Peyer's patch (tissue), 4 donors: Measurements from ENCODE around the gene MLLT10. TPM values are rescaled to one million over a fixed set of nuclear protein-coding genes. Genes with fewer than 3 reads are reported as not detected.

Experiments used
- DNase-seq, 3 donors: peaks; one replicate each; pipeline ENCODE4 v3.0.0-alpha.2; 2017 to 2019
- H3K27ac ChIP-seq, 4 donors: fragments of 200-600 bp; sonication (generic); one replicate each; pipeline ENCODE4 v1.5.1; 2016 to 2019
- H3K27me3 ChIP-seq, 2 donors: fragments of 200-600 bp; sonication (generic); one replicate each; pipeline ENCODE4 v1.5.1; 2019
- H3K36me3 ChIP-seq, 3 donors: fragments of 200-600 bp; sonication (generic); one replicate each; pipeline ENCODE4 v1.5.1; 2016 to 2019
- H3K4me1 ChIP-seq, 4 donors: fragments of 200-600 bp; sonication (generic); one replicate each; pipeline ENCODE4 v1.5.1; 2016 to 2019
- H3K4me3 ChIP-seq, 4 donors: fragments of 200-600 bp; sonication (generic); 1 replicate in 3 of 4; 2 replicates in 1 of 4; pipeline ENCODE4 v1.5.1; 2016 to 2019; ENCODE audit warnings: mild to moderate bottlenecking in 1 of 4
- H3K9me3 ChIP-seq, 4 donors: fragments of 200-600 bp; sonication (generic); one replicate each; pipeline ENCODE4 v1.5.1; 2016 to 2019; ENCODE audit warnings: mild to moderate bottlenecking in 1 of 4
- CTCF ChIP-seq, 6 experiments: fragments of 450-650 bp in 4 of 6; fragments of 200-600 bp in 2 of 6; sonication (generic) in 1 of 6; IDR thresholded peaks; one replicate each; pipeline ENCODE4 v1.5.1; 2017 to 2019; ENCODE audit warnings: antibody characterized with exemption in 6 of 6, mild to moderate bottlenecking in 3 of 6, moderate library complexity in 1 of 6
- POLR2A ChIP-seq, 2 donors: fragments of 450-650 bp; IDR thresholded peaks; one replicate each; pipeline ENCODE4 v1.5.1; 2017; ENCODE audit warnings: antibody characterized with exemption in 2 of 2, mild to moderate bottlenecking in 2 of 2, moderate library complexity in 2 of 2
- total RNA-seq, 4 donors: library from RNA; depleted of rRNA; stranded (reverse); fragments of >200 nt; gene quantifications; one replicate each; pipeline ENCODE4 v1.1.0, GENCODE V29; 2016

MLLT10 gene
- total RNA-seq, 4 donors from 2014 or later = 25.2 to 65.2 (median 40.1) TPM

- no peak for DNase-seq
- Histone ChIP-seq H3K4me3 (no peak overlapping the region), H3K36me3 (no peaks in the 10 kb centered on the region), H3K27ac (no peak overlapping the region), H3K9me3 (no peaks in the 10 kb centered on the region), H3K4me1 (peaks cover 0 to 10% (median 5%) of the 10 kb centered on the region in 4 donors), H3K27me3 (peaks cover 0 to 7% of the 10 kb centered on the region in 2 donors)
- TF ChIP-seq POLR2A (IDR thresholded peaks at IDR 0.05) (no peak), CTCF (IDR thresholded peaks at IDR 0.05) (no peak)
Measured at GRCh38 chr10:21511946-21512572, 22.0 kb upstream of the MLLT10 start.

- Histone ChIP-seq H3K4me1 (peaks cover 0 to 17% (median 8%) of the 10 kb centered on the region in 4 donors), H3K27ac (no peak overlapping the region), H3K36me3 (no peaks in the 10 kb centered on the region), H3K9me3 (no peaks in the 10 kb centered on the region), H3K4me3 (no peak overlapping the region), H3K27me3 (peaks cover 0 to 12% of the 10 kb centered on the region in 2 donors)
- DNase-seq = no peak
- TF ChIP-seq CTCF (IDR thresholded peaks at IDR 0.05) (no peak), POLR2A (IDR thresholded peaks at IDR 0.05) (no peak)
Measured at GRCh38 chr10:21512573-21513404, 21.2 kb upstream of the MLLT10 start.

GRCh38 chr10:21513405-21513788, 20.6 kb upstream of the MLLT10 start:
- no peak for DNase-seq
- peaks cover 0 to 22% (median 9%) of the 10 kb centered on the region in 4 donors for H3K4me1 ChIP-seq
- H3K27me3 ChIP-seq = peaks cover 0 to 12% of the 10 kb centered on the region in 2 donors
- H3K27ac ChIP-seq = no peak overlapping the region
- no peak for TF ChIP-seq POLR2A (IDR thresholded peaks at IDR 0.05)
- TF ChIP-seq CTCF (IDR thresholded peaks at IDR 0.05) = no peak
- no peak overlapping the region for H3K4me3 ChIP-seq
- H3K36me3 ChIP-seq = no peaks in the 10 kb centered on the region
- no peaks in the 10 kb centered on the region for H3K9me3 ChIP-seq

- peaks cover 0 to 26% (median 9%) of the 10 kb centered on the region in 4 donors for H3K4me1 ChIP-seq
- H3K9me3 ChIP-seq = no peaks in the 10 kb centered on the region
- no peak for DNase-seq
- no peaks in the 10 kb centered on the region for H3K36me3 ChIP-seq
- no peak overlapping the region for H3K27ac ChIP-seq
- TF ChIP-seq CTCF (IDR thresholded peaks at IDR 0.05) (no peak), POLR2A (IDR thresholded peaks at IDR 0.05) (no peak)
- no peak overlapping the region for H3K4me3 ChIP-seq
- H3K27me3 ChIP-seq = peaks cover 0 to 17% of the 10 kb centered on the region in 2 donors
Measured at GRCh38 chr10:21514129-21514817, 19.8 kb upstream of the MLLT10 start.

GRCh38 chr10:21514818-21515351, 19.1 kb upstream of the MLLT10 start:
- Histone ChIP-seq H3K27me3 (peaks cover 0 to 17% of the 10 kb centered on the region in 2 donors), H3K27ac (no peak overlapping the region), H3K9me3 (no peaks in the 10 kb centered on the region), H3K4me1 (peaks cover 0 to 30% (median 9%) of the 10 kb centered on the region in 4 donors), H3K36me3 (no peaks in the 10 kb centered on the region), H3K4me3 (peak overlapping the region in 1 of 4 donors; percentile 63)
- no peak for DNase-seq
- TF ChIP-seq CTCF (IDR thresholded peaks at IDR 0.05) (no peak), POLR2A (IDR thresholded peaks at IDR 0.05) (no peak)
